Measurements from ENCODE around the gene SOX6.

- no peak for TF ChIP-seq CTCF (conservative IDR thresholded peaks at IDR 0.05 in 1 of 2, IDR thresholded peaks at IDR 0.05 in 1 of 2; ENCODE audit: extremely low read depth in 1 of 2, insufficient read depth in 1 of 2, low read depth in 1 of 2, low read length in 2 of 2)
- TF ChIP-seq EZH2 (IDR thresholded peaks at IDR 0.05; ENCODE audit: borderline replicate concordance, low read length), result no peak
Observed at GRCh38 chr11:16091862-16092261, 264.5 kb downstream of the SOX6 start.

Data from mammary epithelial cell (primary cell).